ENCODE data around the gene BRIP1. TPM values are rescaled to one million over a fixed set of nuclear protein-coding genes. Genes with fewer than 3 reads are reported as not detected.
"Not testable (repeated sequence)": the region's sequence is repeated elsewhere in the genome, so short reads cannot be mapped to it uniquely, and the experiment has no call there.

BRIP1 gene
- total RNA-seq, 1 experiment from 2014 or later = 30.2 TPM

DNA sequence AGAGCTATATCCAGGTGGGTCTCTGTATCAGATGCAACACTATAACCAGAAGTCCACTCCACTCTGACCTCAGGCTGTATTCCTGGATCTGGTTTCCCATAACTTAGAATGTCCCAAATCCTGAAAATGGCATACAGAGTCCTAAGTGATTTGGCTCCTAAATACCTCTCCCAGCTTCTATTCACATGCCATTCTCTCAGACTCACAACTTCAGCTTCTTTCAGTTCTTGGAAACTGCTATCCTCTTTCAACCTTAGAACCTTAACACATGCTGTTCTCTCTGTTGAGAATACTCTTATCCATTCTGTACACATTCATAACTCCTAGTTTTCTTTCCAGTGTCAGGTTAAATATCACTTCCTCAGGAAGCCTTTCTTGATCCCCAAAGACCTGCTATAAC, 132.0 kb downstream of the BRIP1 start:
- ChIA-PET CTCF (no interaction called here), POLR2A (ENCODE audit: low non-redundant PET) (no interaction called here)
- no peaks in the 10 kb centered on the region for H3K27me3 ChIP-seq (replicated peaks; ENCODE audit: insufficient read depth, low read depth, low read length, poor library complexity)
- no peaks in the 10 kb centered on the region for H3K4me1 ChIP-seq (ENCODE audit: insufficient read depth, low read length, poor library complexity, severe bottlenecking)
- TF ChIP-seq EZH2 (IDR thresholded peaks at IDR 0.05; ENCODE audit: borderline replicate concordance, low read depth, low read length, poor library complexity, severe bottlenecking) (no peak), CTCF (conservative IDR thresholded peaks at IDR 0.05; ENCODE audit: low read depth, low read length) (no peak)
- DNase-seq (ENCODE audit: low spot score) = no peak
- no TSS peak for BruUV-seq (replicated peaks)
- no peak overlapping the region for H3K27ac ChIP-seq (ENCODE audit: low read depth, low read length, poor library complexity, severe bottlenecking)
- intact Hi-C loops (cut with micrococcal nuclease; ENCODE audit: unreplicated experiment) = no loop called here
- no peaks in the 10 kb centered on the region for H3K36me3 ChIP-seq (ENCODE audit: insufficient read depth, low read length, poor library complexity, severe bottlenecking)
- no peak overlapping the region for H3K4me3 ChIP-seq (ENCODE audit: low read depth, low read length, poor library complexity, severe bottlenecking)
- H3K9me3 ChIP-seq (ENCODE audit: low read depth, low read length, poor library complexity, severe bottlenecking) = no peaks in the 10 kb centered on the region

DNA sequence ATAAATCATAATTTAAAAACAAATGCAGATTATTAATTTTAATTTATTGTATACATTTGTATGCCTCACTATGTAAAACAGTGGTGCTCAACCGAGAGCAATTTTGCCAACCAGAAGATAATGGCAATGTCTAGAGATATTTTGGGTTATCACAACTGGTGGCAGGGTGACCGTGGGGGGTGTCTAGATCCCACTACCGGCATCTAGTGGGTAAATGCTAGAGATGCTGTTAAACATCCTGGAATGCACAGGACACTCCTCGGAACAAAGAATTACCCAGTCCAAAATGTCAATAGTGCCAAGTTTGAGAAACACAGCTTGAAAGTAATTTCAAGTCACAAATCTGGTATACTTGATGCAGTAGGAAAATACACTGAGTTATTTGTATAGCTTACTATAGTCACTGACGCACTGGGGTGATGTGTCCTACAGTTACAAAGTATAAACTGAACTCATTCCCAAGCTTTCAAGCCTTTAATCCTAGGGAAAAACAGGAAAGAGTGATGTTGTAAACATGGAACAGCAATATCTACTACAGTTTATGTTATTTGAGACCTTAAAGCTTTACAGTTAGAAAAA, 133.5 kb downstream of the BRIP1 start:
- no peak overlapping the region for H3K4me3 ChIP-seq (ENCODE audit: low read depth, low read length, poor library complexity, severe bottlenecking)
- peak; percentile 1 for DNase-seq (ENCODE audit: low spot score)
- TF ChIP-seq CTCF (conservative IDR thresholded peaks at IDR 0.05; ENCODE audit: low read depth, low read length) = no peak
- no peak for TF ChIP-seq EZH2 (IDR thresholded peaks at IDR 0.05; ENCODE audit: borderline replicate concordance, low read depth, low read length, poor library complexity, severe bottlenecking)
- no peaks in the 10 kb centered on the region for H3K36me3 ChIP-seq (ENCODE audit: insufficient read depth, low read length, poor library complexity, severe bottlenecking)
- H3K27ac ChIP-seq (ENCODE audit: low read depth, low read length, poor library complexity, severe bottlenecking) = no peak overlapping the region
- no peaks in the 10 kb centered on the region for H3K4me1 ChIP-seq (ENCODE audit: insufficient read depth, low read length, poor library complexity, severe bottlenecking)
- H3K9me3 ChIP-seq (ENCODE audit: low read depth, low read length, poor library complexity, severe bottlenecking) = no peaks in the 10 kb centered on the region
- no TSS peak for BruUV-seq (replicated peaks)
- no peaks in the 10 kb centered on the region for H3K27me3 ChIP-seq (replicated peaks; ENCODE audit: insufficient read depth, low read depth, low read length, poor library complexity)
- intact Hi-C loops (cut with micrococcal nuclease; ENCODE audit: unreplicated experiment) = no loop called here
- CTCF ChIA-PET = no interaction called here
- POLR2A ChIA-PET (ENCODE audit: low non-redundant PET) = no interaction called here

- H3K36me3 ChIP-seq (ENCODE audit: insufficient read depth, low read length, poor library complexity, severe bottlenecking) = no peaks in the 10 kb centered on the region
- H3K9me3 ChIP-seq (ENCODE audit: low read depth, low read length, poor library complexity, severe bottlenecking) = no peaks in the 10 kb centered on the region
- no peak overlapping the region for H3K4me3 ChIP-seq (ENCODE audit: low read depth, low read length, poor library complexity, severe bottlenecking)
- BruUV-seq (replicated peaks) = no TSS peak
- TF ChIP-seq EZH2 (IDR thresholded peaks at IDR 0.05; ENCODE audit: borderline replicate concordance, low read depth, low read length, poor library complexity, severe bottlenecking) (no peak), CTCF (conservative IDR thresholded peaks at IDR 0.05; ENCODE audit: low read depth, low read length) (no peak)
- no peaks in the 10 kb centered on the region for H3K27me3 ChIP-seq (replicated peaks; ENCODE audit: insufficient read depth, low read depth, low read length, poor library complexity)
- DNase-seq (ENCODE audit: low spot score) = no peak
- ChIA-PET POLR2A (ENCODE audit: low non-redundant PET) (no interaction called here), CTCF (no interaction called here)
- no peak overlapping the region for H3K27ac ChIP-seq (ENCODE audit: low read depth, low read length, poor library complexity, severe bottlenecking)
- H3K4me1 ChIP-seq (ENCODE audit: insufficient read depth, low read length, poor library complexity, severe bottlenecking) = no peaks in the 10 kb centered on the region
- intact Hi-C loops (cut with micrococcal nuclease; ENCODE audit: unreplicated experiment) = no loop called here
Measured at GRCh38 chr17:61728297-61728836, 135.0 kb downstream of the BRIP1 start.

GRCh38 chr17:61727798-61728197, 135.5 kb downstream of the BRIP1 start:
- POLR2A ChIA-PET (ENCODE audit: low non-redundant PET); H3K4me1 ChIP-seq (ENCODE audit: insufficient read depth, low read length, poor library complexity, severe bottlenecking); H3K27ac ChIP-seq (ENCODE audit: low read depth, low read length, poor library complexity, severe bottlenecking); BruUV-seq (replicated peaks); H3K36me3 ChIP-seq (ENCODE audit: insufficient read depth, low read length, poor library complexity, severe bottlenecking); H3K4me3 ChIP-seq (ENCODE audit: low read depth, low read length, poor library complexity, severe bottlenecking); DNase-seq (ENCODE audit: low spot score); H3K27me3 ChIP-seq (replicated peaks; ENCODE audit: insufficient read depth, low read depth, low read length, poor library complexity); CTCF ChIA-PET; intact Hi-C loops (cut with micrococcal nuclease; ENCODE audit: unreplicated experiment); H3K9me3 ChIP-seq (ENCODE audit: low read depth, low read length, poor library complexity, severe bottlenecking): not testable (repeated sequence)

Measured in A673 (cell line).